HG02938 (cell line): ENCODE results near the gene TP53.
"Not testable (repeated sequence)": the region's sequence is repeated elsewhere in the genome, so short reads cannot be mapped to it uniquely, and the experiment has no call there.

ENCODE experiments used
- ATAC-seq: cut with Tn5 transposase; IDR thresholded peaks from one replicate; pipeline ENCODE4 v1.9.1; 2021; ENCODE audit warnings: mild to moderate bottlenecking, moderate library complexity; ENCODE audit not compliant: unreplicated experiment

Gene TP53

GRCh38 chr17:7677388-7678067, 9.8 kb downstream of the TP53 start:
- no peak for ATAC-seq

GRCh38 chr17:7676533-7676932, 10.8 kb downstream of the TP53 start:
- no peak for ATAC-seq

GRCh38 chr17:7674934-7675333, 12.4 kb downstream of the TP53 start:
- no peak for ATAC-seq

GRCh38 chr17:7673239-7673638, 14.1 kb downstream of the TP53 start:
- ATAC-seq: no peak

GRCh38 chr17:7668482-7668881, 18.8 kb downstream of the TP53 start:
- no peak for ATAC-seq

- no peak for ATAC-seq
Measured at GRCh38 chr17:7667656-7668406, 19.5 kb downstream of the TP53 start.

- no peak for ATAC-seq
Measured at GRCh38 chr17:7656958-7657609, 30.2 kb downstream of the TP53 start.

GRCh38 chr17:7655541-7655840, 31.8 kb downstream of the TP53 start:
- ATAC-seq: no peak

- ATAC-seq: no peak
Measured at GRCh38 chr17:7654832-7655540, 32.3 kb downstream of the TP53 start.

- ATAC-seq: no peak
Measured at GRCh38 chr17:7652388-7653356, 34.6 kb downstream of the TP53 start.

GRCh38 chr17:7651665-7652387, 35.5 kb downstream of the TP53 start:
- ATAC-seq: no peak

- no peak for ATAC-seq
Measured at GRCh38 chr17:7651097-7651664, 36.1 kb downstream of the TP53 start.

GRCh38 chr17:7650509-7651096, 36.7 kb downstream of the TP53 start, which contains the start of gene ATP1B2:
ATP1B2 (plus strand) TSS chr17:7650926; CDS start chr17:7651519, 593 bp downstream.
- ATAC-seq: no peak

- ATAC-seq: no peak
Measured at GRCh38 chr17:7647018-7647417, 40.3 kb downstream of the TP53 start.

GRCh38 chr17:7646457-7646856, 40.8 kb downstream of the TP53 start:
- no peak for ATAC-seq

GRCh38 chr17:7644775-7645174, 42.5 kb downstream of the TP53 start:
- no peak for ATAC-seq

- not testable (repeated sequence) for ATAC-seq
Measured at GRCh38 chr17:7641635-7642034, 45.7 kb downstream of the TP53 start.

GRCh38 chr17:7640783-7641182, 46.5 kb downstream of the TP53 start:
- no peak for ATAC-seq

- ATAC-seq: no peak
Measured at GRCh38 chr17:7636163-7636562, 51.1 kb downstream of the TP53 start.
